GDM1 (cell line): ENCODE measurements around the gene F2RL2.
A peak's percentile ranks its signal among the peaks of the same experiment; 100 is the strongest.
"Not testable (repeated sequence)": the region's sequence is repeated elsewhere in the genome, so short reads cannot be mapped to it uniquely, and the experiment has no call there.

Experiments used
- DNase-seq: peaks from one replicate; lab custom pipeline; 2025; lab: John Stamatoyannopoulos, UW

The F2RL2 gene

GRCh38 chr5:76620166-76620565 is 3.0 kb downstream of the F2RL2 start:
- no peak for DNase-seq

- DNase-seq: no peak
Measured at GRCh38 chr5:76617675-76618074, 5.5 kb downstream of the F2RL2 start.

- DNase-seq: no peak
Measured at GRCh38 chr5:76617229-76617628, 6.0 kb downstream of the F2RL2 start.

- DNase-seq: no peak
Measured at GRCh38 chr5:76616206-76616605, 7.0 kb downstream of the F2RL2 start.

- no peak for DNase-seq
Measured at GRCh38 chr5:76615759-76616158, 7.4 kb downstream of the F2RL2 start.

- no peak for DNase-seq
Measured at GRCh38 chr5:76612942-76613341, 10.3 kb downstream of the F2RL2 start.

- no peak for DNase-seq
Measured at GRCh38 chr5:76610196-76610595, 13.0 kb downstream of the F2RL2 start.

GRCh38 chr5:76608833-76609232 is 14.4 kb downstream of the F2RL2 start:
- no peak for DNase-seq

GRCh38 chr5:76607353-76607871 is 15.8 kb downstream of the F2RL2 start:
- DNase-seq: no peak

GRCh38 chr5:76606701-76607100 is 16.5 kb downstream of the F2RL2 start:
- DNase-seq: no peak

GRCh38 chr5:76604838-76605237 is 18.4 kb downstream of the F2RL2 start:
- DNase-seq: no peak

GRCh38 chr5:76603991-76604390 is 19.2 kb downstream of the F2RL2 start:
- DNase-seq: not testable (repeated sequence)

- no peak for DNase-seq
Measured at GRCh38 chr5:76602094-76602726, 21.0 kb downstream of the F2RL2 start.

- peak; percentile 6 for DNase-seq
Measured at GRCh38 chr5:76601470-76601869, 21.7 kb downstream of the F2RL2 start.

- no peak for DNase-seq
Measured at GRCh38 chr5:76600716-76601115, 22.5 kb downstream of the F2RL2 start.

- DNase-seq: no peak
Measured at GRCh38 chr5:76598531-76598930, 24.7 kb downstream of the F2RL2 start.

- no peak for DNase-seq
Measured at GRCh38 chr5:76595755-76596481, 27.3 kb downstream of the F2RL2 start.

GRCh38 chr5:76594107-76594506 is 29.1 kb downstream of the F2RL2 start:
- no peak for DNase-seq

GRCh38 chr5:76592692-76593091 is 30.5 kb downstream of the F2RL2 start:
- DNase-seq: no peak

GRCh38 chr5:76591366-76591765 is 31.8 kb downstream of the F2RL2 start:
- no peak for DNase-seq

- no peak for DNase-seq
Measured at GRCh38 chr5:76590027-76590426, 33.2 kb downstream of the F2RL2 start.

GRCh38 chr5:76586531-76586930 is 36.7 kb downstream of the F2RL2 start:
- no peak for DNase-seq

GRCh38 chr5:76585783-76586217 is 37.4 kb downstream of the F2RL2 start:
- DNase-seq: no peak
